ENCODE results near the gene ARID1B. TPM values are rescaled to one million over a fixed set of nuclear protein-coding genes. Genes with fewer than 3 reads are reported as not detected.
A peak's percentile ranks its signal among the peaks of the same experiment; 100 is the strongest.

ARID1B gene
- total and polyA plus RNA-seq, 2 experiments from 2014 or later = 41.9 to 72.7 TPM

- Histone ChIP-seq H3K4me1 (ENCODE audit: low read depth) (peaks cover 19% of the 10 kb centered on the region), H3K9me3 (ENCODE audit: low read depth) (no peaks in the 10 kb centered on the region), H3K27me3 (no peaks in the 10 kb centered on the region), H3K4me3 (no peak overlapping the region), H3K27ac (peak overlapping the region; percentile 81), H3K36me3 (no peaks in the 10 kb centered on the region)
- peak; percentile 60 to 86 for DNase-seq (ENCODE audit: low read depth in 1 of 2, low spot score in 1 of 2)
- TF ChIP-seq CTCF (IDR thresholded peaks at IDR 0.05; ENCODE audit: low read depth, low read length) = no peak
Observed at GRCh38 chr6:156839591-156840001, 62.4 kb downstream of the ARID1B start.

DNA sequence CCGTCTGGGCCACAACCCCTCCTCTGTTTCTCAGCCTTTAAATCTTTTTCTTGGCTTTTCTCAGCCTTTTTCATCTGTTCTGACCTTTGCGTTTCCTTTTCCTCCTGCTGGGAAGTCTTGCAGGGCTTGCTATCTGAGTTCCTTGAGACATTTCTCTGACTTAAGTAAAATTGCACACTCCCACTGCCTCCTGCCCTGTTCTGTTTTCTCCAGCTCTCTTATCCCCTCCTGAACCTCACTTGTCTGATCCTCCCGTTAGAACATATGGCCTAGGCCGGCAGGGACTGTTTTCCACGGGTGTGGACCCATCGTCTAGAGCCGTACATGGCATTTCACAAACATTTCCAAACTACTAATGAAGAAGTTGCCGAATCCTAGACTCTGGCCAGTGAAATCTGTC is 63.0 kb downstream of the ARID1B start:
- Histone ChIP-seq H3K4me3 (no peak overlapping the region), H3K27me3 (no peaks in the 10 kb centered on the region), H3K36me3 (no peaks in the 10 kb centered on the region), H3K4me1 (ENCODE audit: low read depth) (peaks cover 20% of the 10 kb centered on the region), H3K9me3 (ENCODE audit: low read depth) (no peaks in the 10 kb centered on the region), H3K27ac (peak overlapping the region; percentile 81)
- TF ChIP-seq CTCF (IDR thresholded peaks at IDR 0.05; ENCODE audit: low read depth, low read length) = no peak
- peak in 1 of 2 donors; percentile 70 for DNase-seq (ENCODE audit: low read depth in 1 of 2, low spot score in 1 of 2)

- H3K4me3 ChIP-seq = no peak overlapping the region
- TF ChIP-seq CTCF (IDR thresholded peaks at IDR 0.05; ENCODE audit: low read depth, low read length) = no peak
- peaks cover 24% of the 10 kb centered on the region for H3K4me1 ChIP-seq (ENCODE audit: low read depth)
- H3K9me3 ChIP-seq (ENCODE audit: low read depth) = no peaks in the 10 kb centered on the region
- H3K36me3 ChIP-seq = no peaks in the 10 kb centered on the region
- no peaks in the 10 kb centered on the region for H3K27me3 ChIP-seq
- peak overlapping the region; percentile 81 for H3K27ac ChIP-seq
- DNase-seq (ENCODE audit: low read depth in 1 of 2, low spot score in 1 of 2) = no peak
Observed at GRCh38 chr6:156840606-156841005, 63.4 kb downstream of the ARID1B start.

DNA sequence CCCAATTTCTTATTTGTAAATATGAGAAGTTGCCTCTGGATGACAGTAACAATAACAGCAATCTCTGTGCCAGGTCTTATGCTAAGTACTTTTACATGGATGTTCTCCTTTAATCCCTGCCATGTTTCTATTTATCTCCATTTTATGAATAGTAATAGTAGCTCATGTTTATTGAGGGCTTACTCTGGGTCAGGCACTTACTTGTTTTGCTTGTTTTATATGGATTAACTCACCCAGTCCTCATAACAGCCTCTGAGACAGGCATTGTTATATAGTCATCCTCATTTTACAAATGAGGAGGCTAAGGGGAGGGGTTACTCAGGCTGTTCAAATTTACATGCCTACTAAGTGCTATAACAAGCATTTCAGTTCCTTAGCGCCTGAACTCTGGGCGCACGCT is 64.3 kb downstream of the ARID1B start:
- Histone ChIP-seq H3K36me3 (no peaks in the 10 kb centered on the region), H3K9me3 (ENCODE audit: low read depth) (no peaks in the 10 kb centered on the region), H3K27me3 (no peaks in the 10 kb centered on the region), H3K27ac (peak overlapping the region; percentile 81), H3K4me1 (ENCODE audit: low read depth) (peaks cover 24% of the 10 kb centered on the region), H3K4me3 (no peak overlapping the region)
- no peak for DNase-seq (ENCODE audit: low read depth in 1 of 2, low spot score in 1 of 2)
- TF ChIP-seq CTCF (IDR thresholded peaks at IDR 0.05; ENCODE audit: low read depth, low read length) = no peak

DNA sequence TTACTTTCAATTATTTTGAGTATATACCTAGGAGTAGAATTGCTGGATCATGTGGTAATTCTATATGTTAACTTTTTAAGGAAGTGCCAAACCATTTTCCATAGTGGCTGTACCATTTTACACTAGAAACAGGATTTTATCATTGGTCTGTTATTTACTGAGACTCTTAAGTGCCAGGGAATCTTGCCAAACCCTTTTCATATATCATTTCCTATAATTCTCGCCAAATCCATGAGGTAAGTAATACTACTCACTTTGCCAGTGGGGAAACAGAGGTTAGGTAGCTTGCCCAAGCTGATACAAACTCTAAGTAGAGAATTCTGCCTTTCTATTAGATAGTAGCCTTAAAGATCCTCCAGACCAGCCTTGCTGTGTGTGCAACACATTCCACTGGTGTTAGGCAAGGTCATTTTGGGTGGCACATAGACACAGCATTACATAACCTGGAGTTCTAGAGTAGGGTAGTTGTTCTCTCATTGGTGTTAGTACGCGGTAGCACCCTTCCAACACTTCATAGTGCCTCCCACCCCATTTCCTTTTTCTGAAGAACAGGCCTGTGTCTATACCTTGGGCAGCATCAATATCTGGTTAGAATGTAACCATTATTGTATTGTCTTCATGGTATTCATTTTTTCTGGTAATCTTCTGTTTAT is 65.5 kb downstream of the ARID1B start:
- Histone ChIP-seq H3K9me3 (ENCODE audit: low read depth) (no peaks in the 10 kb centered on the region), H3K4me3 (no peak overlapping the region), H3K36me3 (no peaks in the 10 kb centered on the region), H3K27ac (no peak overlapping the region), H3K4me1 (ENCODE audit: low read depth) (peaks cover 34% of the 10 kb centered on the region), H3K27me3 (no peaks in the 10 kb centered on the region)
- TF ChIP-seq CTCF (IDR thresholded peaks at IDR 0.05; ENCODE audit: low read depth, low read length) = no peak
- DNase-seq (ENCODE audit: low read depth in 1 of 2, low spot score in 1 of 2) = peak in 1 of 2 donors; percentile 53
